ENCODE results near the gene CITED2. TPM values are rescaled to one million over a fixed set of nuclear protein-coding genes. Genes with fewer than 3 reads are reported as not detected.

The CITED2 gene
- total RNA-seq, 4 donors from 2014 or later = 297 to 618 (median 413) TPM

DNA sequence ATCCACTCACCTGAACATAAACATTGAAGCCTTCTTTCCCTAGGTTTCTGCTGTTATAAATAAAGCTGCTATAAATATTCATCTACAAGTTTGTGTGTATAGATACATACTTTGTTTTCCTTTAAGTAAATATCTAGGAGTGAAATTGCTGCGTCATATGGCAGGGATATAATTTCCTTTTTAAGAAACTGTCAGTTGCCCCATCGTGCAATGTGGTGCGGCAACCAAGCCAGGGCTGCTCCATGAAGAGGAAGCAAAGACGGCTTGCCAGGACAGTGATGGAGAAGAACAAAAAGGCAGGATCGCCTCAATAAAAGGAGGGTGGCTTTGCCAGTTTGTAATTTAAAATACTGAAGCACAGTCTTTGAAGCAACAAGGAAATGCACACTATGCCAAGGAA, 36.6 kb downstream of the CITED2 start:
- Histone ChIP-seq H3K9me3 (no peaks in the 10 kb centered on the region), H3K27me3 (no peaks in the 10 kb centered on the region), H3K36me3 (no peaks in the 10 kb centered on the region), H3K4me1 (peaks cover 0 to 21% (median 3%) of the 10 kb centered on the region in 4 donors), H3K27ac (no peak overlapping the region), H3K4me3 (no peak overlapping the region)
- DNase-seq (ENCODE audit: low spot score in 2 of 2) = peak in 1 of 2 donors; percentile 33
- TF ChIP-seq, protein P1, sequence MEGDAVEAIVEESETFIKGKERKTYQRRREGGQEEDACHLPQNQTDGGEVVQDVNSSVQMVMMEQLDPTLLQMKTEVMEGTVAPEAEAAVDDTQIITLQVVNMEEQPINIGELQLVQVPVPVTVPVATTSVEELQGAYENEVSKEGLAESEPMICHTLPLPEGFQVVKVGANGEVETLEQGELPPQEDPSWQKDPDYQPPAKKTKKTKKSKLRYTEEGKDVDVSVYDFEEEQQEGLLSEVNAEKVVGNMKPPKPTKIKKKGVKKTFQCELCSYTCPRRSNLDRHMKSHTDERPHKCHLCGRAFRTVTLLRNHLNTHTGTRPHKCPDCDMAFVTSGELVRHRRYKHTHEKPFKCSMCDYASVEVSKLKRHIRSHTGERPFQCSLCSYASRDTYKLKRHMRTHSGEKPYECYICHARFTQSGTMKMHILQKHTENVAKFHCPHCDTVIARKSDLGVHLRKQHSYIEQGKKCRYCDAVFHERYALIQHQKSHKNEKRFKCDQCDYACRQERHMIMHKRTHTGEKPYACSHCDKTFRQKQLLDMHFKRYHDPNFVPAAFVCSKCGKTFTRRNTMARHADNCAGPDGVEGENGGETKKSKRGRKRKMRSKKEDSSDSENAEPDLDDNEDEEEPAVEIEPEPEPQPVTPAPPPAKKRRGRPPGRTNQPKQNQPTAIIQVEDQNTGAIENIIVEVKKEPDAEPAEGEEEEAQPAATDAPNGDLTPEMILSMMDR (IDR thresholded peaks at IDR 0.05) = no peak
- no peak for TF ChIP-seq POLR2A (IDR thresholded peaks at IDR 0.05)
- peak; percentile 15 to 58 for TF ChIP-seq EP300 (IDR thresholded peaks at IDR 0.05)
- WGBS, 2 donors = 79 to 91% methylated on average over 5 of the region's 5 CpGs

DNA sequence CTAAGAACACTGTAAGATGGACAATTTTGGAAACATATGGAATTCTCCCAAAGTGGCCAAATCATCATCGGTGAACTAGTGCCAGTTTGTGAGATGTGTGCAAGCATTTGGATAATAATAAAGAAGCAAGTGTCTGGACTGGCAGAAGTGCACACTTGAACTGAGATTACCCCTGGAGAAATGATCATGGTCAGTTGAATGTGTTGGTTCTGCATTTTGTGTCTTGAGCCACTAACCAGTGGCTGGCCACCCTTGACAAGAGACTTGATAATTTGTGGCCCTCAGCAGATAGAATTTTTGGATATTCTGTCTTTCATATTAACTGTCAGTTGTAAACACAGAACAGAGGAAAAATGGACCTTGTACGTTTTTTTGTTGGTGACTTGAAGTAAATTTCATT, 37.4 kb downstream of the CITED2 start:
- H3K27ac ChIP-seq = peak overlapping the region in 1 of 4 donors; percentile 10
- no peak for DNase-seq (ENCODE audit: low spot score in 2 of 2)
- 83 to 92% methylated on average over 2 of the region's 2 CpGs for WGBS, 2 donors
- no peaks in the 10 kb centered on the region for H3K27me3 ChIP-seq
- no peak overlapping the region for H3K4me3 ChIP-seq
- no peaks in the 10 kb centered on the region for H3K9me3 ChIP-seq
- H3K36me3 ChIP-seq = no peaks in the 10 kb centered on the region
- TF ChIP-seq POLR2A (IDR thresholded peaks at IDR 0.05) (no peak), EP300 (IDR thresholded peaks at IDR 0.05) (no peak)
- TF ChIP-seq, protein P1 (IDR thresholded peaks at IDR 0.05) = no peak
- peaks cover 0 to 21% (median 3%) of the 10 kb centered on the region in 4 donors for H3K4me1 ChIP-seq

DNA sequence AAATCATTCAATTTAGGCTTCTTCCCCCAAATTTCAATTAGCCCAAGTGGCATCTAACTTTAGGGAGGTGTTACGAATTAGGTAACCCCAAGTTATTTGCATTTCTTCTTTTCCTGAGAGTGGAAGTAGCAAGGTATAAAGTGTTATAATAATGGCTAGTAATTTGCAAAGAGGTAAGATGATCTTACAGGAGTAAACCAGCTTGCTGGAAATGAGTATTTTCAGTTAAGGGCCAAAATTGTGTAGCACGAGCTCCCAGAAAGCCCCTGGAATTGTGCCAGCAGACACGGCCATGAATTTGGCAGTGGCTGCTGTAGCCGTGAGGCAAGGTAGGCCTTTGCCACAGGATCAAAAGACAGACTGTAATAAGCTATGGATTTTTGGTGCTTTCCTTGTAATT, 38.0 kb downstream of the CITED2 start:
- peak overlapping the region in 1 of 4 donors; percentile 10 for H3K27ac ChIP-seq
- no peak for DNase-seq (ENCODE audit: low spot score in 2 of 2)
- TF ChIP-seq EP300 (IDR thresholded peaks at IDR 0.05) = no peak
- no peak for TF ChIP-seq POLR2A (IDR thresholded peaks at IDR 0.05)
- TF ChIP-seq, protein P1 (IDR thresholded peaks at IDR 0.05) = no peak
- no peaks in the 10 kb centered on the region for H3K36me3 ChIP-seq
- peaks cover 0 to 21% (median 3%) of the 10 kb centered on the region in 4 donors for H3K4me1 ChIP-seq
- H3K27me3 ChIP-seq = no peaks in the 10 kb centered on the region
- 34 to 35% methylated on average over 4 of the region's 4 CpGs for WGBS, 2 donors
- H3K9me3 ChIP-seq = no peaks in the 10 kb centered on the region
- H3K4me3 ChIP-seq = no peak overlapping the region

DNA sequence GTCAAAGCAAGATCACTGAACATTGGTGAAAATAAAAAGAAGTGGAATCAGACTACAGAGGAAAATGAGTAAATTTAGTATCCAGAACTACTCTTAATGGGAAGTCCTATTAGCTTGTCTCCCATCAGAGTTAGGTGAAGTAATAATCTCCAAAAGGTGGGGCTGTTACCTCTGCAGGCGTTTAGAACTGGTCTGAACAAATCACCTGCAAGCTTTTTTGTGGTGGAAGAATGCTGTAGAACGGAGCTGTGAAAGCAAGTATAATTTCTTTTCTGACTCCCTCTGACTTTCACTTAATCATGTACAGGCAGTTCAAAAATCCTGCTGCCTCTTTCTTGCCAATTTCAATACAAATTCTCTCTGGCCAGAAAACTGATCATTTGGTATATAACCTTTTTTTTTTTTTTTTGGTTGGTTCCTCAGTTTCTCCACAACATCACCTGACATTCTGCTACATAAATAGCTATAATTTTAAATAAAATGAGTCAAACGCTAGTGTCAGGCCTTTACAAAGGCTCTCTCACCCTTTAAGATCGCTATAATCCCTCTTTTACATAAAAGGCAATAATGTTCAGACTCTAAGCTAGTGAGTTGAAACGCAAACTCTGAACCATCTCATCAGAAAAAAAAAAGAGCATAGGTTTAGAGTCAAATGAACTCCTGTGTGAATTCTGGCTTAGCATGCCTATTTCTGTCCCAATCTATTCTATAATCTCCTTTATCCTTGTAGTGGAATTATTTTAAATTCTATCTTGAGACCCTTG, 38.8 kb downstream of the CITED2 start:
- H3K36me3 ChIP-seq = no peaks in the 10 kb centered on the region
- H3K27me3 ChIP-seq = no peaks in the 10 kb centered on the region
- TF ChIP-seq EP300 (IDR thresholded peaks at IDR 0.05) (no peak), POLR2A (IDR thresholded peaks at IDR 0.05) (no peak)
- TF ChIP-seq, protein P1 (IDR thresholded peaks at IDR 0.05) = no peak
- no peak for DNase-seq (ENCODE audit: low spot score in 2 of 2)
- no peaks in the 10 kb centered on the region for H3K9me3 ChIP-seq
- 84 to 88% methylated on average over 5 of the region's 5 CpGs for WGBS, 2 donors
- H3K4me3 ChIP-seq = no peak overlapping the region
- peaks cover 0 to 21% (median 3%) of the 10 kb centered on the region in 4 donors for H3K4me1 ChIP-seq
- H3K27ac ChIP-seq = peak overlapping the region in 2 of 4 donors; percentile 72 to 78

DNA sequence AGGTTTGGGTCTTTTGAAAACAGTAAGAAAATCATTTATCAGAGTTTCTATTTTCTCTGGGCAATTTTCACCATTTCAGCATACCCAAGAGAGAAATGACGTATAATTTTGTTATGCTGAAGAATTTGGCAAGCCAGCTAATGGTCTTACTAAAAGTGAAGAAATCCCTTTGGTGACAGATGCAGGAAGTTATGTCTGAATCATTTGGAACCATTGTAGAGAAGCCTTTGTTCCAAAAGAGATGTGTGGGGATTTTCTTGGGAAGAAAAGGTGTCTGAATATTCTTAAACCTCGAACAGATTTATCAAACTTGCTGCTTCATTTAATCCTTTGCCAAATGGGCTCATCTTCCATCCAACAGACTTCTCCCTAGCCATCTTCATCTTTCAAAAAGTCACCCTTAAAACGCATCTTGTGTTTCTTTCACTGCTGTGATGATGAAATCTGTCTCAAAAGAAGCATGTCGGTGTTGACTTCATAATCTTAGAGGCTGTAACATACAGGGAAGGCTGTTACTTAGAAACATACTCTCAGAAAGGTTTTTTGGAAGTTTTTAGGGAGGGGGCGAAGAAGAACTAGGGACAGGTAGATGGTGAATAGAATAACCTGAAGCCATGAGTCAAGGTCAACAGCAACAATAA, 39.5 kb downstream of the CITED2 start:
- TF ChIP-seq, protein P1 (IDR thresholded peaks at IDR 0.05) = no peak
- TF ChIP-seq POLR2A (IDR thresholded peaks at IDR 0.05) (no peak), EP300 (IDR thresholded peaks at IDR 0.05) (peak in 1 of 2 donors; percentile 77)
- Histone ChIP-seq H3K27me3 (no peaks in the 10 kb centered on the region), H3K4me1 (peaks cover 0 to 21% (median 3%) of the 10 kb centered on the region in 4 donors), H3K27ac (peak overlapping the region in 2 of 4 donors; percentile 72 to 78), H3K4me3 (no peak overlapping the region), H3K36me3 (no peaks in the 10 kb centered on the region), H3K9me3 (no peaks in the 10 kb centered on the region)
- WGBS, 2 donors = 51 to 57% methylated on average over 5 of the region's 5 CpGs
- peak in 1 of 2 donors; percentile 64 for DNase-seq (ENCODE audit: low spot score in 2 of 2)
